Measurements from ENCODE around the gene IKZF1. TPM values are rescaled to one million over a fixed set of nuclear protein-coding genes. Genes with fewer than 3 reads are reported as not detected.

The IKZF1 gene
- total RNA-seq, 1 donor from 2014 or later, result 1.1 TPM

DNA sequence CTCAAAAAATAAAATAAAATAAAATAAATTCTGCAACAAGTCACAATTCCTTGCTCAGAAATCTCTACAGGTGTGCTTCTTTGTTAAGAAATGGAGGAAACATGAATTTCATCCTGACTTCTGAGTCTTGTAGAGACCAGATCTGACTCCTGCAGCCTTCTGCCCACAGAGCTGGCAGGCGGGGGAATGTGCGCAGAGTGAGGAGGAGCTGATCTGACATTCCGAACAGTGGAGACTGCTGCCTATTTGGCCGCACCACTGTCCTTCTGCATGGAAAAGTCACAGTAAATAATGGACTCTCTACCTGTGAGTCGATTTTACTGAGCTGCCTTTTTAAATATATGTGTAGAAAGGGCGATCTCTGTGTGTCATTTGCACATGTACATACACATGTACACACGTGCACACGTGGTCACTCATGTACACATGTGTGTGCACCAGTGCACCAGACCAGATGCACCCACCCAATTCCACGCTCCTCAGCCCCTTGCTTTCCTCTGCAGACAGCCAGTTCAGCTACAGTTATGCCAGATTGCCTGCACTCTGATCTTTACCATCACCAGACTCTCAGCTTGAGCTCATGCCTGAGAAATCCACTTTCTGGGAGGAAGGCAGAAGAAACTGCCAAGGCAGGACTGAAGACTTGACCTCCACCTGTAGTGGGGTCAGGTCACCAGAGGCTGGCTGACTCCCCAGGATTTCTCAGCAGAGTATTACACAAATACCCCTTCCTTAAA is 54.9 kb downstream of the IKZF1 start:
- DNase-seq, result no peak
- Mint-ChIP-seq H3K27me3 (ENCODE audit: unreplicated experiment) (peaks cover 3% of the 10 kb centered on the region), H3K36me3 (ENCODE audit: unreplicated experiment) (no peaks in the 10 kb centered on the region), H3K9me3 (ENCODE audit: unreplicated experiment) (peaks cover 6% of the 10 kb centered on the region), H3K4me3 (ENCODE audit: unreplicated experiment) (no peak overlapping the region), H3K4me1 (ENCODE audit: low read depth, unreplicated experiment) (peaks cover 10% of the 10 kb centered on the region), H3K27ac (ENCODE audit: unreplicated experiment) (no peak overlapping the region)
- TF ChIP-seq CTCF (IDR thresholded peaks at IDR 0.05; ENCODE audit: partially characterized antibody, unreplicated experiment), result no peak

GRCh38 chr7:50359995-50360925 is 55.7 kb downstream of the IKZF1 start:
- Mint-ChIP-seq H3K36me3 (ENCODE audit: unreplicated experiment) (no peaks in the 10 kb centered on the region), H3K4me3 (ENCODE audit: unreplicated experiment) (no peak overlapping the region), H3K27ac (ENCODE audit: unreplicated experiment) (no peak overlapping the region), H3K4me1 (ENCODE audit: low read depth, unreplicated experiment) (peaks cover 10% of the 10 kb centered on the region), H3K9me3 (ENCODE audit: unreplicated experiment) (peaks cover 6% of the 10 kb centered on the region), H3K27me3 (ENCODE audit: unreplicated experiment) (peaks cover 3% of the 10 kb centered on the region)
- no peak for TF ChIP-seq CTCF (IDR thresholded peaks at IDR 0.05; ENCODE audit: partially characterized antibody, unreplicated experiment)
- no peak for DNase-seq

- TF ChIP-seq CTCF (IDR thresholded peaks at IDR 0.05; ENCODE audit: partially characterized antibody, unreplicated experiment), result no peak
- Mint-ChIP-seq H3K4me1 (ENCODE audit: low read depth, unreplicated experiment) (no peaks in the 10 kb centered on the region), H3K27ac (ENCODE audit: unreplicated experiment) (no peak overlapping the region), H3K9me3 (ENCODE audit: unreplicated experiment) (no peaks in the 10 kb centered on the region), H3K36me3 (ENCODE audit: unreplicated experiment) (no peaks in the 10 kb centered on the region), H3K4me3 (ENCODE audit: unreplicated experiment) (no peak overlapping the region), H3K27me3 (ENCODE audit: unreplicated experiment) (no peaks in the 10 kb centered on the region)
- DNase-seq, result no peak
These were observed 57.6 kb downstream of the IKZF1 start for GRCh38 chr7:50362142-50362541.

DNA sequence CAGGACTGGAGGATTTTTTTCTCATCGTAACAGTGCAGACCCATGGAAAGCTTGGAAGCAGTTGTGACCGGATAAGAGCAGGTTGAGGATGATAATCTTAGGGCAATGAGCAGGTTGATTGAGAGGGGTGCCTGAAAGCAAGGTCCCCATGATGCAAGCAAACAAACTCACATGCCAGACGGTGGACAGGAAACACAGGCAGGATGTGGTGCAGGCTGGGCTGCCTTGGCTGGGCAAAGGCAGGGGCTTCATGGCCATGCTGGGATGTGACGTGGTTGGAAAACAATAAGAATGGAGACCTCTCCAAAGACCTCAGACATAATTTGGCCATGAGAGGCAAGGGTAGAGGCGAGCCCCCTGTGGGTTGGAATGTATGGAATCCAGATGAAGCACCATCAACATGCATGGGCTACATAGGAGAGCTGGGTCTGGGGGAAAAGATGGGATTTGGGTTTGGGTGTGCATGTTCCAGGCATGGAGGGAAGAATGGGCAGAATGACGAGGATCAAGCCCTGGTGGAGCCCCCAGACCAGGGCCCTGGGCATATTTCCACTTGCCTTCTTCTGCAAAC is 58.3 kb downstream of the IKZF1 start:
- no peak for DNase-seq
- no peaks in the 10 kb centered on the region for H3K9me3 Mint-ChIP-seq (ENCODE audit: unreplicated experiment)
- H3K27me3 Mint-ChIP-seq (ENCODE audit: unreplicated experiment), result no peaks in the 10 kb centered on the region
- TF ChIP-seq CTCF (IDR thresholded peaks at IDR 0.05; ENCODE audit: partially characterized antibody, unreplicated experiment), result no peak
- H3K36me3 Mint-ChIP-seq (ENCODE audit: unreplicated experiment), result no peaks in the 10 kb centered on the region
- H3K4me1 Mint-ChIP-seq (ENCODE audit: low read depth, unreplicated experiment), result no peaks in the 10 kb centered on the region
- H3K27ac Mint-ChIP-seq (ENCODE audit: unreplicated experiment), result no peak overlapping the region
- H3K4me3 Mint-ChIP-seq (ENCODE audit: unreplicated experiment), result no peak overlapping the region
